Frontal cortex (tissue), 4 donors: ENCODE measurements around the gene CPPED1. TPM values are rescaled to one million over a fixed set of nuclear protein-coding genes. Genes with fewer than 3 reads are reported as not detected.

Experiments
- DNase-seq, 2 donors: peaks; one replicate each; pipeline ENCODE4 v3.0.0; 2012; ENCODE audit warnings: low spot score in 2 of 2
- FAIRE-seq: peaks from 2 replicates; lab custom pipeline; 2012; peaks lifted over from hg19 to GRCh38; lab: Jason Lieb, UNC
- small RNA-seq: library from RNA; depleted of rRNA; stranded (forward); fragments of <200 nt; gene quantifications from one replicate; pipeline ENCODE3, GENCODE V24; 2014
- total RNA-seq: library from RNA; depleted of rRNA; stranded (reverse); fragments of >200 nt; gene quantifications from one replicate; pipeline ENCODE4 v1.2.3, GENCODE V29; 2014
- donor health status: control.
- donor health status: control.
- donor health status: control.

The CPPED1 gene
- total RNA-seq, 1 donor from 2014 or later: 4.1 TPM

DNA sequence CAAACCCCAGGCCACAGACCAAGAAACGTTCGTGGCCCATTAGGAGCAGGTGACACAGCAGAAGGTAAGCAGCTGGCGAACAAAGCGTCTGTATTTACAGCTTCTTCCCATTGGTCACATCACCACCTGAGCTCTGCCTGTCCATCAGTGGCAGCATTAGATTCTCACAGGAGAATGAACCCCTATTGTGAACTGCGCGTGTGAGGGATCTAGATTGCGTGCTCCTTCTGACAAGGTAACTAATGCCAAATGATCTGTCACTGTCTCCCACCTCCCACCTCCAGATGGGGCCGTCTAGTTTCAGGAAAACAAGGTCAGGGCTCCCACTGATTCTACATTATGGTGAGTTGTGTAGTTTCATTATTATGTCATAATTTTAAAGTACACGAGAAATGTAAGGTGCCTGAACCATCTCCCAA is 186.3 kb downstream of the CPPED1 start:
- FAIRE-seq: no peak
- DNase-seq: no peak

GRCh38 chr16:12614662-12615278 is 188.9 kb downstream of the CPPED1 start:
- no peak for DNase-seq
- no peak for FAIRE-seq

DNA sequence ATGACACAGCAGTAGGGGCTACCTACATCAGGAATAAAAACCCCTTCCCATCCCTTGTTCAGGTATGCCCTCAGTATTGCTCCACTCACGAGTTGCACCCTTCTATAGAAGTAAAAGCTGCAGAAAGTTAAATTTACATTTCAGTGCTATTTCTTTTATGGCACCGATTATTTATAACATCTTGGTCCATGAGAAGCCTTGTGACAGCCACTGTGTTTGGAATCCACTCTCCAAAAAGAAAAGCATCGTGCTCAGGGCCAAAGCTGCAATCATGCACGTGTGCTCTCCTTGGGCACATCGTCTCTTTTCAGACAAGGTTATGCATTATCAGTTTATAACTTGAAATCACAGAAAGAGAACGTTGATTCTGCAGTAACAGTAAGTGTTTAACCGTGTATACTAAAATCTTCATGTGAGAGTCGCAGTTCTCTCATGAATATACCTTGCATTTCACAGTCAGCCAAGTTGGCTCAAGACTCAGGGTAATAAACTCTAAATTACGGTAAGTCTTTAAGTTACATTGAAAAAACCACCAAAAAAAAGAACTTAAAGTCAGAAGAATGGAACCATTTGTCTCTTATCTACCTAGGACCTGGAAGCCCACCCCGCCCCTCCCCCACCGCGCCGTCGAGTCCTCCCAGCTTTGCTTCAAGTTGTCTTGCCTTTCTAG is 189.6 kb downstream of the CPPED1 start:
- DNase-seq: no peak
- FAIRE-seq: no peak

GRCh38 chr16:12613131-12613991 is 190.3 kb downstream of the CPPED1 start:
- FAIRE-seq (no peak), DNase-seq (no peak)

- DNase-seq: no peak
- FAIRE-seq: no peak
These were observed 191.0 kb downstream of the CPPED1 start for GRCh38 chr16:12612598-12613101.

DNA sequence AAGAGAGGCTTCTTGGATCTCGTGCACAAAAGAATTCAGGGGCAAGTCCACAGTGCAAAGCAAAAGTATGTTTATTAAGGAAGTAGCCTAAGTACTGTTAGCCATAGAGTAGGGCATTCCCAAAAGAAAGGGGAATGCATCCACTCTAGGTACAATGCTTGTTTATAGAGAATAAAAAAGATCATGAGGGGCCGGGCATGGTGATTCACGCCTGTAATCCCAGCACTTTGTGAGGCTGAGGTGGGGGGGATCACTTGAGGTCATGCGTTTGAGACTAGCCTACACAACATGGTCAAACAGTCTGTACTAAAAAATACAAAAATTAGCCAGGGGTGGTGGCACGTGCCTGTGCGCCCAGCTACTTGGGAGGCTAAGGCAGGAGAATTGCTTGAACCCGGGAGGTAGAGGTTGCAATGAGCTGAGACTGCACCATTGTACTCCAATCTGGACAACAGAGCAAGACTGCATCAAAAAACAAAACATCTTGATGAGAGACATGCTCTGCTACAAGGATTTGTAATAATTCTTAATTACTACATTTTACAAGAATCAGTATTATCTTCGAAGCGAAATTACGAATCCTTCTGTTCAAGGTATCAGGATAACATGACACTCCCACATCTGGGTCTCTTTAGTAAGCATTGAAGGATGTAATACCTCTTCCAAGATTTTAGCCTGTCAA is 191.6 kb downstream of the CPPED1 start:
- DNase-seq: no peak
- FAIRE-seq: no peak

- DNase-seq (no peak), FAIRE-seq (no peak)
These were observed 192.6 kb downstream of the CPPED1 start for GRCh38 chr16:12611006-12611477.

DNA sequence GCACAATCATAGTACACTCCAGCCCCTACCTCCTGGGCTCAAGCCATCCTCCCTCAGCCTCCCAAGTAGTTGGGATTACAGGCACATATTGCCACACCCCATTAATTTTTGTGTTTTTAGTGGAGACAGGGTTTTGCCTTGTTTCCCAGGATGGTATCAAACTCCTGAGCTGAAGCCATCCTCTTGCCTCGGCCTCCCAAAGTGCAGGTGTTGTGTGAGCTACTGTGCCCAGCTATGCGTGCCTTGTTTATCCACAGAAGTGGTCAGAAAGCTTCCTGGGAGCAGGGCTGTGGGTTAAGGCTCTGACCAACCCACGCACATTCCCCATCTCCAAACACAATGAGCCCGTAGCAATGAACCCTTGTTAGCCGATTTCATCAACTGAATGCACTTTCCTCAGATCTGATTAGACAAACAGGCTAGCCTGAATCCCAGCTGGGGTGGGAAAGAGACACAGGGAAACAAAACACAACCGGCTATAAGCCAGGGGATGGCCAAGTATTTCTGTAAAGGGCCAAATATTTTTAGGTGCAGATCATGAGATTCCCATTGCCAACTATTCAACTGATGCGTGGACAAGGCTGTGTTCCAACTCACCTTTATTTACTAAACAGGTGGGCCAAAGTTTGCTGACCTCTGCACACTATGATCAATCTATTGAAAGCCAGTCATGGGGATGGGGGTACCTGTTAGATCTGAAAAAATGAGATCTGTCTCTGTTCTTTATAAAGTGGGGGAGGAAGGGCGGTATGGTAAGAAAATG is 193.6 kb downstream of the CPPED1 start:
- no peak for FAIRE-seq
- no peak for DNase-seq

Small RNAs within 50 kb of the gene (small RNA-seq; reads per million reads assigned to genes)
- not detected for gene MIR4718
- not detected for gene RF00443

Other genes with a start within 250 kb of the CPPED1 start
- gene SHISA9, start 97.7 kb upstream of the CPPED1 start, total RNA-seq: 13.9 TPM